K562 (cell line): ENCODE measurements around the gene MAGI1. TPM values are rescaled to one million over a fixed set of nuclear protein-coding genes. Genes with fewer than 3 reads are reported as not detected.

Experiments used
- ATAC-seq: fragments of 200-7000 bp; cut with Tn5 transposase; 3 replicates; pipeline ENCODE4 v1.9.1; 2020; ENCODE audit warnings: moderate library complexity
- BruUV-seq: library from RNA; stranded (reverse); fragments of 400-500 nt; replicated peaks from 2 replicates; lab custom pipeline; 2021; lab: Mats Ljungman, UMichigan
- CTCF ChIA-PET: fragments of 300-600 bp; formaldehyde crosslinking; extraction: SDS; loops from one replicate; lab custom pipeline; 2021; ENCODE audit warnings: low intra/inter-chr PET ratio; lab: Yijun Ruan, JAX
- POLR2A ChIA-PET: fragments of 300-600, 350-650 bp; sonication (Branson Sonifier 250); formaldehyde crosslinking; extraction: SDS; loops from one replicate; lab custom pipeline; 2021; ENCODE audit warnings: antibody characterized with exemption, inconsistent platforms; lab: Yijun Ruan, JAX
- DNase-seq, 4 experiments: peaks; one replicate each; pipeline versions ENCODE4 v3.0.0 to v3.0.0-alpha.2; 2011 to 2018; ENCODE audit warnings: low spot score in 3 of 4, mixed read lengths in 3 of 4; ENCODE audit errors: extremely low read depth in 1 of 4
- FAIRE-seq: peaks from 2 replicates; lab custom pipeline; 2011; peaks lifted over from hg19 to GRCh38; lab: Jason Lieb, UNC
- H2AFZ ChIP-seq: 2 replicates; pipeline ENCODE4 v1.6.0; 2011; ENCODE audit warnings: low read depth, low read length, control low read depth, inconsistent platforms
- H3K27ac ChIP-seq: fragments of 200-600 bp; 3 replicates; pipeline ENCODE4 v1.8.0; 2011; ENCODE audit warnings: low read depth, mild to moderate bottlenecking, control low read depth, inconsistent platforms, low read length, moderate library complexity, mixed read lengths; ENCODE audit errors: extremely low read depth
- H3K27me3 ChIP-seq, 2 experiments: fragments of 300-600 bp in 1 of 2; 2 replicates in 1 of 2; 3 replicates in 1 of 2; pipeline versions ENCODE4 v1.6.0 to v1.8.0; 2011; ENCODE audit warnings: inconsistent platforms in 2 of 2, low read length in 2 of 2, mild to moderate bottlenecking in 1 of 2, mixed read lengths in 1 of 2, moderate library complexity in 1 of 2; ENCODE audit not compliant: control insufficient read depth in 2 of 2, insufficient read depth in 2 of 2
- H3K36me3 ChIP-seq: fragments of 300-600 bp; 3 replicates; pipeline ENCODE4 v1.8.0; 2011; ENCODE audit warnings: mild to moderate bottlenecking, low read length, inconsistent platforms; ENCODE audit not compliant: control insufficient read depth, insufficient read depth
- H3K4me1 ChIP-seq, 2 experiments: fragments of 200-600 bp in 1 of 2; replicated peaks in 1 of 2; 2 replicates in 1 of 2; 3 replicates in 1 of 2; pipeline versions ENCODE4 v1.5.1 to v1.8.0; 2011; ENCODE audit warnings: inconsistent platforms in 2 of 2, low read length in 2 of 2, mild to moderate bottlenecking in 1 of 2, mixed read lengths in 1 of 2, moderate library complexity in 1 of 2; ENCODE audit not compliant: control insufficient read depth in 2 of 2, insufficient read depth in 2 of 2
- H3K4me2 ChIP-seq: 2 replicates; pipeline ENCODE4 v1.6.1; 2011; ENCODE audit warnings: low read length, control low read depth, inconsistent platforms, mixed read lengths; ENCODE audit not compliant: insufficient read depth
- H3K4me3 ChIP-seq: fragments of 200-600 bp; sonication (generic), shearing (Covaris generic); 2 replicates; pipeline ENCODE4 v1.5.1; 2016; ENCODE audit warnings: control low read depth, inconsistent platforms
- H3K79me2 ChIP-seq: fragments of 200-600 bp; 3 replicates; pipeline ENCODE4 v1.8.0; 2011; ENCODE audit warnings: low read length, inconsistent platforms; ENCODE audit not compliant: control insufficient read depth, insufficient read depth
- H3K9ac ChIP-seq, 2 experiments: 2 replicates each; pipeline versions ENCODE4 v1.6.0 to v1.6.1; 2011; ENCODE audit warnings: low read depth in 2 of 2, low read length in 2 of 2, control low read depth in 1 of 2, inconsistent platforms in 1 of 2, mild to moderate bottlenecking in 1 of 2, mixed read lengths in 1 of 2; ENCODE audit not compliant: insufficient read depth in 1 of 2
- H3K9me1 ChIP-seq: one replicate; pipeline ENCODE4 v1.6.0; 2011; ENCODE audit warnings: inconsistent platforms, mild to moderate bottlenecking, low read length, moderate library complexity; ENCODE audit not compliant: control insufficient read depth, insufficient read depth
- H3K9me3 ChIP-seq: replicated peaks from 2 replicates; pipeline ENCODE4 v1.5.1; 2011; ENCODE audit warnings: low read depth, low read length, inconsistent platforms; ENCODE audit not compliant: control insufficient read depth, insufficient read depth
- H4K20me1 ChIP-seq: replicated peaks from 2 replicates; pipeline ENCODE4 v1.6.1; 2011; ENCODE audit warnings: low read length, inconsistent platforms, mixed read lengths; ENCODE audit not compliant: control insufficient read depth, insufficient read depth
- DDX20 ChIP-seq: fragments of 450-650 bp; IDR thresholded peaks from 2 replicates; pipeline ENCODE4 v1.6.1; 2016; ENCODE audit warnings: missing genetic modification characterization, low read depth, mild to moderate bottlenecking, missing compliant biosample characterization, moderate library complexity
- HNRNPH1 ChIP-seq: fragments of 200-400 bp; formaldehyde crosslinking; optimal IDR thresholded peaks from 2 replicates; pipeline ENCODE3; 2017; ENCODE audit warnings: low read depth, mild to moderate bottlenecking, low read length, moderate library complexity
- HSF4 ChIP-seq: fragments of 250-450 bp; sonication (Bioruptor Pico); IDR thresholded peaks from 2 replicates; pipeline ENCODE4 v2.1.2; 2022; ENCODE audit warnings: mild to moderate bottlenecking, moderate library complexity, borderline replicate concordance
- SAP30 ChIP-seq: fragments of 200-600 bp; sonication (generic); IDR thresholded peaks from 2 replicates; pipeline ENCODE4 v1.6.1; 2012; ENCODE audit warnings: borderline replicate concordance, low read depth, mild to moderate bottlenecking, moderate library complexity, low read length, control low read depth, inconsistent platforms; ENCODE audit not compliant: insufficient read depth, poor library complexity, severe bottlenecking
- SIN3B ChIP-seq: fragments of 450-650 bp; IDR thresholded peaks from 2 replicates; pipeline ENCODE4 v1.6.1; 2017; ENCODE audit warnings: low read depth, mild to moderate bottlenecking, moderate library complexity
- SIX5 ChIP-seq, 2 experiments: IDR thresholded peaks; 2 replicates each; pipeline ENCODE4 v1.6.1; 2011; ENCODE audit warnings: low read length in 2 of 2, borderline replicate concordance in 1 of 2, low read depth in 1 of 2, mild to moderate bottlenecking in 1 of 2, moderate library complexity in 1 of 2; ENCODE audit not compliant: insufficient read depth in 1 of 2
- TCF7 ChIP-seq: sonication (generic); IDR thresholded peaks from 2 replicates; pipeline ENCODE4 v1.6.1; 2016; ENCODE audit warnings: antibody characterized with exemption, borderline replicate concordance
- ZKSCAN1 ChIP-seq: fragments of 150-350 bp; IDR thresholded peaks from 2 replicates; pipeline ENCODE4 v1.6.1; 2016; ENCODE audit warnings: low read depth, low read length
- ZNF121 ChIP-seq: sonication (generic); formaldehyde crosslinking; conservative IDR thresholded peaks from 2 replicates; pipeline ENCODE4 v1.8.0; 2022; ENCODE audit warnings: missing genetic modification reagents
- ZNF174 ChIP-seq: fragments of 250-450 bp; sonication (Bioruptor Pico); IDR thresholded peaks from 2 replicates; pipeline ENCODE4 v1.4.0; 2020; ENCODE audit warnings: mild to moderate bottlenecking
- ZNF217 ChIP-seq: sonication (generic); formaldehyde crosslinking; IDR thresholded peaks from 2 replicates; pipeline ENCODE4 v1.8.0; 2022; ENCODE audit warnings: mild to moderate bottlenecking, missing genetic modification reagents
- ZNF263 ChIP-seq: sonication (generic); formaldehyde crosslinking; IDR thresholded peaks from 2 replicates; pipeline ENCODE4 v1.8.0; 2022; ENCODE audit warnings: mild to moderate bottlenecking, missing genetic modification reagents, borderline replicate concordance
- WGBS: fragments of 100-300 bp; shearing (Covaris generic); methylation state at CpG from one replicate; pipeline ENCODE4 v1.1.6; 2016; ENCODE audit warnings: low coverage, mixed read lengths; ENCODE audit not compliant: insufficient coverage; ENCODE audit errors: missing lambda C conversion rate; 5-methylcytosine and 5-hydroxymethylcytosine counted together
- in situ Hi-C: fragments of 300-500 bp; cut with MboI; formaldehyde crosslinking; loops from 4 replicates; pipeline ENCODE4 v1.15.0; 2018; ENCODE audit warnings: inconsistent platforms, mixed read lengths
- intact Hi-C: fragments of 100-400 bp; cut with micrococcal nuclease; formaldehyde crosslinking; loops from 2 replicates; pipeline ENCODE4 v1.14.2; 2022
- polyA plus RNA-seq, 8 experiments: library from polyadenylated mRNA; depleted of rRNA in 4 of 8; stranded (reverse) in 5 of 8; unstranded in 3 of 8; fragments of >200 nt; fragmentation: Nextera tagmentation in 2 of 8; fragmentation: Illumina TruSeq in 1 of 8; extraction: Ambion mirVana in 2 of 8; extraction: Trizol in 1 of 8; gene quantifications; 2 replicates each; pipeline versions ENCODE4 v1.2.1 to v1.2.3, GENCODE V29; 2011 to 2014; ENCODE audit warnings: inconsistent platforms in 1 of 8, missing spikeins in 1 of 8
- total RNA-seq, 7 experiments: library from RNA; depleted of rRNA in 6 of 7; stranded (reverse); fragments of >200 nt in 6 of 7; fragmentation: Illumina TruSeq in 2 of 7; extraction: Trizol in 2 of 7; gene quantifications; 2 replicates each; pipeline versions ENCODE4 v1.2.1 to v1.2.3, GENCODE V29; 2011 to 2021; ENCODE audit warnings: low replicate concordance in 1 of 7
- TF ChIP-seq, protein P1 (sequence below): sonication (generic); formaldehyde crosslinking; IDR thresholded peaks from 2 replicates; pipeline ENCODE4 v1.8.0; 2023; ENCODE audit warnings: mild to moderate bottlenecking, missing genetic modification reagents

The MAGI1 gene
- total and polyA plus RNA-seq, 9 of the 15 experiments (the other 6 are each of a cell fraction or from before 2014, with no cell fraction given): 7.8 to 59.4 (median 43.2) TPM

DNA sequence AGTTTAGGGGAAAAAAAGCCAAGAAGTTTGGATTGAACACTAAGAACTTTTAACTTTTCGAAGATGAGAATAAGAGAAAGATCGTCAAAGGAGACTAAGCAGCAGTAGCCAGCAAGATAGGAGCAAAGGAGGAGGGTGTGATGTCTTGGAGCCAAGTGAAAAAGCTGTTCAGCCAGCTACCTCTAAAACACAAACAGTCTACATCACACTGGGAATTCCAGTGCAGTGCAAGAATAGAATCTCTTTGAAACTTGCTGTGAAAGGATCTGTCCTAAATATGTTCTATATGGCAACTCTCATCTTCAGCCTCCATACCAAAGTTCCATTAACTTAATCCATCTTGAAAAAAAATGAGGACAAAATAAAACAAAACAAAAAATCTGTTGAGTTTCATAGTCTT, 541.5 kb downstream of the MAGI1 start:
- Histone ChIP-seq H3K9me3 (no peaks in the 10 kb centered on the region), H3K9ac (no peak overlapping the region), H3K79me2 (peaks cover 52% of the 10 kb centered on the region), H3K9me1 (no peaks in the 10 kb centered on the region), H3K36me3 (peaks cover 18% of the 10 kb centered on the region; the same call in 2 of the 3 replicates), H3K4me3 (no peak overlapping the region), H4K20me1 (no peaks in the 10 kb centered on the region), H3K27ac (no peak overlapping the region), H3K27me3 (no peaks in the 10 kb centered on the region)
- in situ Hi-C loops (no loop called here), intact Hi-C loops (no loop called here)
- ATAC-seq: no peak
- BruUV-seq: no TSS peak
- ChIA-PET CTCF (no interaction called here), POLR2A (no interaction called here)
- DNase-seq: no peak
- TF ChIP-seq ZNF263 (CRISPR knock-in tag): no peak
- no peak for TF ChIP-seq ZNF174
- no peak for TF ChIP-seq ZNF121 (CRISPR knock-in tag)
- TF ChIP-seq ZNF217: no peak
- TF ChIP-seq, all 486 proteins: peak for 0
- Histone ChIP-seq H3K4me1 (peaks cover 0 to 31% of the 10 kb centered on the region in 2 experiments; a peak in 3 of 5 replicates), H3K4me2 (no peak overlapping the region), H2AFZ (no peak overlapping the region)
- FAIRE-seq: peak; percentile 59
- 83% methylated on average over 2 of the region's 2 CpGs for WGBS

DNA sequence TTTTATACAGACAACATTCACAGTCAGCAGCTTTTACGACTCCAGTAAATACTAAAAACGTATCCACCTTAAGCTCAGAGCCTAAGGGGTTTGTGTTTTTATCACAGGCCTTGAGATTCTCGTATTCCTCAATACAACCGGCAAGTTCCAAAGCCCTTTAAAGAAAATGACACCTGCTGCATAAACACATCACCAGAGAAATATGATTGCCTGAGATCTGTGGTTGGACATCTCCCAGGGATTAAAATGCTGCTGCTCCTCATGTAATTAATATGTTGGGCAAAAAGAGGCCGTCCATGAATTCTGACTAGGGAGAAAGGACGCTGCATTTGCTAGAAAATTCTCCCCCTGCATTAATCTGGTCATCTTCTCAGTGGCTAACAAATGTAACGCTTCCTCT, 544.8 kb downstream of the MAGI1 start:
- BruUV-seq: no TSS peak
- POLR2A ChIA-PET: no interaction called here
- no peaks in the 10 kb centered on the region for H4K20me1 ChIP-seq
- CTCF ChIA-PET: no interaction called here
- peaks cover 0 to 6% of the 10 kb centered on the region in 2 experiments; a peak in 2 of 5 replicates for H3K4me1 ChIP-seq
- H3K27ac ChIP-seq: no peak overlapping the region
- ATAC-seq (no peak), DNase-seq (no peak), FAIRE-seq (no peak)
- no peaks in the 10 kb centered on the region for H3K27me3 ChIP-seq
- in situ Hi-C loops: no loop called here
- peaks cover 30% of the 10 kb centered on the region for H3K79me2 ChIP-seq
- peaks cover 32% of the 10 kb centered on the region; the same call in 2 of the 3 replicates for H3K36me3 ChIP-seq
- intact Hi-C loops: no loop called here
- no peaks in the 10 kb centered on the region for H3K9me3 ChIP-seq
- H3K9me1 ChIP-seq: no peaks in the 10 kb centered on the region
- no peak overlapping the region for H3K9ac ChIP-seq
- H3K4me2 ChIP-seq: no peak overlapping the region
- 86% methylated on average over 6 of the region's 7 CpGs for WGBS
- no peak overlapping the region for H2AFZ ChIP-seq
- H3K4me3 ChIP-seq: no peak overlapping the region
- TF ChIP-seq SIN3B: no peak
- TF ChIP-seq HSF4 (CRISPR knock-in tag): no peak
- no peak for TF ChIP-seq TCF7
- TF ChIP-seq SIX5 (IDR thresholded peaks at IDR 0.05; ENCODE audit: borderline replicate concordance in 1 of 2, insufficient read depth in 1 of 2, low read depth in 1 of 2, low read length in 2 of 2): no peak
- TF ChIP-seq, protein P1, sequence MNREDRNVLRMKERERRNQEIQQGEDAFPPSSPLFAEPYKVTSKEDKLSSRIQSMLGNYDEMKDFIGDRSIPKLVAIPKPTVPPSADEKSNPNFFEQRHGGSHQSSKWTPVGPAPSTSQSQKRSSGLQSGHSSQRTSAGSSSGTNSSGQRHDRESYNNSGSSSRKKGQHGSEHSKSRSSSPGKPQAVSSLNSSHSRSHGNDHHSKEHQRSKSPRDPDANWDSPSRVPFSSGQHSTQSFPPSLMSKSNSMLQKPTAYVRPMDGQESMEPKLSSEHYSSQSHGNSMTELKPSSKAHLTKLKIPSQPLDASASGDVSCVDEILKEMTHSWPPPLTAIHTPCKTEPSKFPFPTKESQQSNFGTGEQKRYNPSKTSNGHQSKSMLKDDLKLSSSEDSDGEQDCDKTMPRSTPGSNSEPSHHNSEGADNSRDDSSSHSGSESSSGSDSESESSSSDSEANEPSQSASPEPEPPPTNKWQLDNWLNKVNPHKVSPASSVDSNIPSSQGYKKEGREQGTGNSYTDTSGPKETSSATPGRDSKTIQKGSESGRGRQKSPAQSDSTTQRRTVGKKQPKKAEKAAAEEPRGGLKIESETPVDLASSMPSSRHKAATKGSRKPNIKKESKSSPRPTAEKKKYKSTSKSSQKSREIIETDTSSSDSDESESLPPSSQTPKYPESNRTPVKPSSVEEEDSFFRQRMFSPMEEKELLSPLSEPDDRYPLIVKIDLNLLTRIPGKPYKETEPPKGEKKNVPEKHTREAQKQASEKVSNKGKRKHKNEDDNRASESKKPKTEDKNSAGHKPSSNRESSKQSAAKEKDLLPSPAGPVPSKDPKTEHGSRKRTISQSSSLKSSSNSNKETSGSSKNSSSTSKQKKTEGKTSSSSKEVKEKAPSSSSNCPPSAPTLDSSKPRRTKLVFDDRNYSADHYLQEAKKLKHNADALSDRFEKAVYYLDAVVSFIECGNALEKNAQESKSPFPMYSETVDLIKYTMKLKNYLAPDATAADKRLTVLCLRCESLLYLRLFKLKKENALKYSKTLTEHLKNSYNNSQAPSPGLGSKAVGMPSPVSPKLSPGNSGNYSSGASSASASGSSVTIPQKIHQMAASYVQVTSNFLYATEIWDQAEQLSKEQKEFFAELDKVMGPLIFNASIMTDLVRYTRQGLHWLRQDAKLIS (CRISPR knock-in tag): no peak
- no peak for TF ChIP-seq SAP30
- no peak for TF ChIP-seq ZKSCAN1
- TF ChIP-seq HNRNPH1: no peak
- TF ChIP-seq DDX20: no peak
